Measurements from ENCODE around the gene SELENOF. TPM values are rescaled to one million over a fixed set of nuclear protein-coding genes. Genes with fewer than 3 reads are reported as not detected.

Gene SELENOF
- total RNA-seq, 2 donors from 2014 or later, result 137 to 175 TPM

DNA sequence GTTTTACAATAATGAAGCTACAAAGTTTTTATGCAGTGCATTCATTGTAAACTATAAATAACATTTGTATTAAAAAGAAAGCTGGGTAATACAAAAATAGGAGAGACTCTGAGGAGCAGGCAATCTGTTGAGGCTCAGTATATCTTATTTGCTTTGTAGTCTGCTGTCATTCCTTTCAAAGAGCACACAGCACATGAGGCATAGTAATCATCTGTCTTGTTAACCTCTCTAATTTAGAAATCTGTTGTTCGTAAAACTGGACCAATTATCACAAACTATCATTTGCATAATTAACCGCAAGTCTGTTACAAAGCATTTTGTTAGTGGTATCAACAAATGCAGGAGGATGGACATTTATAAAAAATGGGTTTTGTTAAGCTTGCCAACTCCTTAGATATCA is 51.0 kb downstream of the SELENOF start:
- H3K36me3 ChIP-seq, result no peaks in the 10 kb centered on the region
- H3K9me3 ChIP-seq, result no peaks in the 10 kb centered on the region
- H3K4me3 ChIP-seq, result no peak overlapping the region
- 94% methylated on average over 2 of the region's 2 CpGs for WGBS
- TF ChIP-seq POLR2AphosphoS5 (IDR thresholded peaks at IDR 0.05) (no peak), POLR2A (IDR thresholded peaks at IDR 0.05) (no peak)
- TF ChIP-seq, protein P1, sequence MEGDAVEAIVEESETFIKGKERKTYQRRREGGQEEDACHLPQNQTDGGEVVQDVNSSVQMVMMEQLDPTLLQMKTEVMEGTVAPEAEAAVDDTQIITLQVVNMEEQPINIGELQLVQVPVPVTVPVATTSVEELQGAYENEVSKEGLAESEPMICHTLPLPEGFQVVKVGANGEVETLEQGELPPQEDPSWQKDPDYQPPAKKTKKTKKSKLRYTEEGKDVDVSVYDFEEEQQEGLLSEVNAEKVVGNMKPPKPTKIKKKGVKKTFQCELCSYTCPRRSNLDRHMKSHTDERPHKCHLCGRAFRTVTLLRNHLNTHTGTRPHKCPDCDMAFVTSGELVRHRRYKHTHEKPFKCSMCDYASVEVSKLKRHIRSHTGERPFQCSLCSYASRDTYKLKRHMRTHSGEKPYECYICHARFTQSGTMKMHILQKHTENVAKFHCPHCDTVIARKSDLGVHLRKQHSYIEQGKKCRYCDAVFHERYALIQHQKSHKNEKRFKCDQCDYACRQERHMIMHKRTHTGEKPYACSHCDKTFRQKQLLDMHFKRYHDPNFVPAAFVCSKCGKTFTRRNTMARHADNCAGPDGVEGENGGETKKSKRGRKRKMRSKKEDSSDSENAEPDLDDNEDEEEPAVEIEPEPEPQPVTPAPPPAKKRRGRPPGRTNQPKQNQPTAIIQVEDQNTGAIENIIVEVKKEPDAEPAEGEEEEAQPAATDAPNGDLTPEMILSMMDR (IDR thresholded peaks at IDR 0.05), result no peak
- H3K27me3 ChIP-seq (replicated peaks; ENCODE audit: insufficient read depth), result no peaks in the 10 kb centered on the region
- DNase-seq (ENCODE audit: low spot score), result no peak
- H3K27ac ChIP-seq, result no peak overlapping the region
- H3K4me1 ChIP-seq (replicated peaks), result no peaks in the 10 kb centered on the region
- intact Hi-C loops (cut with DNase I), result no loop called here

DNA sequence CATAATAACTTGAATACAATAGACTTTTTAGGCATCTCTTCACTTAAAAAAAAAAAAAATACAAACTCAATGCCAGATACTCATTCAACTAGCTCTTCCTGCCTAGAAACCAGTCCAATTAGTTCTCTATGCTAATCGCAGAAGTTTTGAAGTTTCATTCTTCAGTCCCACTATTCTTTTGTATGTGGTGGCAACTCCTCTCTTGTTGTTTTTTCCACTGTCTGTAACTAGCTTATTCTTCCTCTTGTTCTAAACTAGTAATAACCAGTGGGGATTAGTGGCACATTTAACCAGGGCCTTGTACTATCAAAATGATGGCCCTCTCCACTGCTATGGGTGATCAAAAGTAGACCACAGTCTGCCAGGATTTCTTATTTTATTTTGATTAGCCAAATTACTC is 52.5 kb downstream of the SELENOF start:
- no peak for TF ChIP-seq POLR2AphosphoS5 (IDR thresholded peaks at IDR 0.05)
- TF ChIP-seq, protein P1 (IDR thresholded peaks at IDR 0.05), result no peak
- TF ChIP-seq POLR2A (IDR thresholded peaks at IDR 0.05), result no peak
- Histone ChIP-seq H3K36me3 (no peaks in the 10 kb centered on the region), H3K4me3 (no peak overlapping the region), H3K27me3 (replicated peaks; ENCODE audit: insufficient read depth) (no peaks in the 10 kb centered on the region), H3K27ac (no peak overlapping the region), H3K4me1 (replicated peaks) (no peaks in the 10 kb centered on the region), H3K9me3 (no peaks in the 10 kb centered on the region)
- intact Hi-C loops (cut with DNase I), result no loop called here
- WGBS, result 32% methylated on average over 1 of the region's 1 CpG
- DNase-seq (ENCODE audit: low spot score), result no peak

DNA sequence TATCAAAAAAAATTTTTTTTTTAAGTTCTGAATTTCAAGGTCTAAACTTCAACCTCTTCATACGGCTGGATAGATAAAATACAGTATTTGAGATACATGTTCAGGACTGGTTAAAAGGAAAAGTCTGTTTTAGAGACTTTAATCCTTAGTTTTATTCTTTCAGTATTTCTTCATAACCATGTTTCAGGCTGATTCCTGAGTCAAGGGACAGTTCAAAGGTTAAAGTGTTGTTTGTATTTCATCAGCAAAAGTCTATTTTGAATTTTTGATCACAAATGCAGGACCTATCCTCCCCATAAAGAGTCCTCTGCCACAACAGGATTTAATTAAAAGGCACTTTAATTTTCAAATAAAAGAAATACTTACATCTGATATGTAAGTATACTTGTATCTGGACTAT is 53.5 kb downstream of the SELENOF start:
- intact Hi-C loops (cut with DNase I), result no loop called here
- Histone ChIP-seq H3K27me3 (replicated peaks; ENCODE audit: insufficient read depth) (no peaks in the 10 kb centered on the region), H3K36me3 (no peaks in the 10 kb centered on the region), H3K4me1 (replicated peaks) (no peaks in the 10 kb centered on the region), H3K27ac (no peak overlapping the region), H3K9me3 (no peaks in the 10 kb centered on the region), H3K4me3 (no peak overlapping the region)
- TF ChIP-seq, protein P1 (IDR thresholded peaks at IDR 0.05), result no peak
- TF ChIP-seq POLR2AphosphoS5 (IDR thresholded peaks at IDR 0.05) (no peak), POLR2A (IDR thresholded peaks at IDR 0.05) (no peak)
- no peak for DNase-seq (ENCODE audit: low spot score)
- WGBS, result 96% methylated on average over 1 of the region's 1 CpG

DNA sequence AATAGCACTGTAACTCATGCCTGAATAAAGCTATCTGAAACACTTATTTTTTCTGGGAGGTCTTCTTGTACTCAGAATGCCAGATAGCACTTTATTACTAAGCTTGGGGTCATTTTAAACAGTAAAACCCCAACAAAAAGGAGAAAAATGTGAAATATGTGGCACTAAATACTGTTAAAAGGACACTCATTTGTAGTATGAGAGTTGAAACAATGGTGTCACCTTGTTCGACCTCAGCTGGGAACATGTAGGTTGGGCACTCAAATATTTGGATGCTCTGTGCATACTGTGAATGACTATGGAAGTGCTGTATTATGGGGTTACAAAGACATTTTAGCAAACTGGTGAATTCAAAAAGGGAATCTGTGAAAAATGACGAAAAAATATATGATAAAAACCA is 53.9 kb downstream of the SELENOF start:
- TF ChIP-seq POLR2AphosphoS5 (IDR thresholded peaks at IDR 0.05) (no peak), POLR2A (IDR thresholded peaks at IDR 0.05) (no peak)
- TF ChIP-seq, protein P1 (IDR thresholded peaks at IDR 0.05), result no peak
- intact Hi-C loops (cut with DNase I), result no loop called here
- H3K4me1 ChIP-seq (replicated peaks), result no peaks in the 10 kb centered on the region
- H3K27ac ChIP-seq, result no peak overlapping the region
- H3K27me3 ChIP-seq (replicated peaks; ENCODE audit: insufficient read depth), result no peaks in the 10 kb centered on the region
- H3K9me3 ChIP-seq, result no peaks in the 10 kb centered on the region
- H3K36me3 ChIP-seq, result no peaks in the 10 kb centered on the region
- 84% methylated on average over 2 of the region's 2 CpGs for WGBS
- H3K4me3 ChIP-seq, result no peak overlapping the region
- DNase-seq (ENCODE audit: low spot score), result no peak

DNA sequence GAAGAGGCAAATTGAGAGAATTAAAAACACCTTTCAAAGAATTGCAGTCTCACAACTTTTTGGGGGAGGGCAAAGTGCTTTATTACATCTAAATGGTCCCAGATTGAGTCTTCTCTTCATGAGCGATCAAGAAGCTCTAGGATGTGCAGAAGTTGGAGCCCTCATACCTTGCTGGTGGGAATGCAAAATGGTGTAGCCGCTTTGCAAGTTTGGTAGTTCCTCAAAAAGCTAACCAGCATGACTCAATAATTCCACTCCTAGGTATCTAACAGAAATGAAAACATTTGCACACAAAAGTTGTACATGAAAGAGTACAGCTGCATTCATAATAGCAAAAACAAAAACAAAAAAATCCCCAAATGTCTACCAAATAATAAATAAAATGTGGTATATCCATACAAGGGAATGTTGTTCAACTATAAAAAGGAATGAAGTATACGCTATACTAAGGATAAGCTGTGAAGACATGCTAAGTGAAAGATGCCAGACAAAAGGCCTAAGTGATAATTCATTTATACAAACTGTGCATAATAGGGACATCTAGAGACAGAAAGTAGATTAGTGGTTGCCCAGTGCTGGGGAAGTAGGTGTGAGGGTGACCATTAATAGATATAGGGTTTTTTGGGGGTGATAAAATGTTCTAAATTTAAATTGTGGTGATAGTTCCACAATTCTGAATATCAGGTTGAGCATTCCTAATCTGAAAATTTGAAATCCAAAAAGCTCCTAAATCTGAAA is 55.2 kb downstream of the SELENOF start:
- no peak overlapping the region for H3K27ac ChIP-seq

More for the DNA sequence above, 55.2 kb downstream of the SELENOF start:
- Histone ChIP-seq H3K36me3 (no peaks in the 10 kb centered on the region), H3K9me3 (no peaks in the 10 kb centered on the region), H3K4me3 (no peak overlapping the region), H3K4me1 (replicated peaks) (no peaks in the 10 kb centered on the region), H3K27me3 (replicated peaks; ENCODE audit: insufficient read depth) (no peaks in the 10 kb centered on the region)
- no peak for DNase-seq (ENCODE audit: low spot score)
- TF ChIP-seq, protein P1 (IDR thresholded peaks at IDR 0.05), result no peak
- TF ChIP-seq POLR2A (IDR thresholded peaks at IDR 0.05), result no peak
- no peak for TF ChIP-seq POLR2AphosphoS5 (IDR thresholded peaks at IDR 0.05)
- intact Hi-C loops (cut with DNase I), result no loop called here
- WGBS, result 96% methylated on average over 3 of the region's 3 CpGs
